GM12878 (cell line): ENCODE measurements around the gene LARGE1. TPM values are rescaled to one million over a fixed set of nuclear protein-coding genes. Genes with fewer than 3 reads are reported as not detected.

Source experiments
- ATAC-seq: fragments of 200-7000 bp; cut with Tn5 transposase; 3 replicates; pipeline ENCODE4 v1.9.1; 2020; ENCODE audit warnings: mild to moderate bottlenecking, moderate library complexity
- BruUV-seq: library from RNA; stranded (reverse); fragments of 400-500 nt; replicated peaks from 2 replicates; lab custom pipeline; 2021; lab: Mats Ljungman, UMichigan
- CTCF ChIA-PET: fragments of 300-600 bp; sonication (Branson Sonifier 250); formaldehyde crosslinking; extraction: SDS; loops from one replicate; lab custom pipeline; 2021; ENCODE audit warnings: inconsistent platforms; lab: Yijun Ruan, JAX
- POLR2A ChIA-PET: fragments of 350-600 bp; formaldehyde crosslinking; extraction: SDS; loops from one replicate; lab custom pipeline; 2021; ENCODE audit warnings: inconsistent platforms; lab: Charles Lee
- RAD21 ChIA-PET: fragments of 300-600 bp; sonication (Branson Sonifier 250); formaldehyde crosslinking; loops from one replicate; lab custom pipeline; 2023; ENCODE audit warnings: antibody characterized with exemption; ENCODE audit not compliant: unreplicated experiment; lab: Charles Lee
- SMC1A ChIA-PET: fragments of 300-600 bp; sonication (Branson Sonifier 250); formaldehyde crosslinking; loops from one replicate; lab custom pipeline; 2023; ENCODE audit not compliant: unreplicated experiment, uncharacterized antibody; lab: Charles Lee
- DNase-seq: peaks from one replicate; pipeline ENCODE4 v3.0.0-alpha.2; 2011; ENCODE audit warnings: low read depth, low spot score
- FAIRE-seq: peaks from 3 replicates; lab custom pipeline; 2011; peaks lifted over from hg19 to GRCh38; lab: Jason Lieb, UNC
- H2AFZ ChIP-seq: 2 replicates; pipeline ENCODE4 v1.6.0; 2011; ENCODE audit warnings: low read depth, low read length, control low read depth; ENCODE audit not compliant: control insufficient read depth
- H3K27ac ChIP-seq: 2 replicates; pipeline ENCODE4 v1.5.1; 2011; ENCODE audit warnings: control low read depth; ENCODE audit not compliant: control insufficient read depth, insufficient read depth
- H3K27me3 ChIP-seq, 2 experiments: replicated peaks in 1 of 2; 2 replicates each; pipeline versions ENCODE4 v1.6.0 to v1.6.1; 2011; ENCODE audit warnings: low read length in 1 of 2; ENCODE audit not compliant: control insufficient read depth in 2 of 2, insufficient read depth in 2 of 2
- H3K36me3 ChIP-seq, 2 experiments: 2 replicates each; pipeline ENCODE4 v1.5.1; 2011; ENCODE audit warnings: low read length in 1 of 2; ENCODE audit not compliant: control insufficient read depth in 2 of 2, insufficient read depth in 2 of 2
- H3K4me1 ChIP-seq: 2 replicates; pipeline ENCODE4 v1.6.1; 2011; ENCODE audit warnings: mild to moderate bottlenecking, low read length, moderate library complexity, mixed read lengths; ENCODE audit not compliant: control insufficient read depth, insufficient read depth
- H3K4me2 ChIP-seq: 2 replicates; pipeline ENCODE4 v1.6.0; 2011; ENCODE audit warnings: control low read depth; ENCODE audit not compliant: control insufficient read depth, insufficient read depth
- H3K4me3 ChIP-seq: fragments of 200-600 bp; sonication (generic); 2 replicates; pipeline ENCODE4 v1.5.1; 2016
- H3K79me2 ChIP-seq: 2 replicates; pipeline ENCODE4 v1.6.0; 2011; ENCODE audit warnings: low read length; ENCODE audit not compliant: control insufficient read depth, insufficient read depth
- H3K9ac ChIP-seq: 2 replicates; pipeline ENCODE4 v1.8.0; 2011; ENCODE audit warnings: low read length, control low read depth, mixed read lengths; ENCODE audit not compliant: control insufficient read depth, insufficient read depth
- H3K9me3 ChIP-seq: replicated peaks from 3 replicates; pipeline ENCODE4 v1.5.1; 2011; ENCODE audit warnings: mild to moderate bottlenecking, low read length; ENCODE audit not compliant: control insufficient read depth, insufficient read depth
- H4K20me1 ChIP-seq: 2 replicates; pipeline ENCODE4 v1.6.0; 2011; ENCODE audit not compliant: control insufficient read depth, insufficient read depth
- BCL3 ChIP-seq: IDR thresholded peaks from 2 replicates; pipeline ENCODE4 v1.6.1; 2011; ENCODE audit warnings: borderline replicate concordance, low read depth, mild to moderate bottlenecking, moderate library complexity, low read length; ENCODE audit not compliant: insufficient read depth, poor library complexity, severe bottlenecking
- KDM1A ChIP-seq: fragments of 200-600 bp; sonication (generic); IDR thresholded peaks from 2 replicates; pipeline ENCODE4 v1.6.1; 2016; ENCODE audit warnings: borderline replicate concordance
- MAX ChIP-seq: IDR thresholded peaks from 2 replicates; pipeline ENCODE4 v1.6.1; 2012; ENCODE audit warnings: low read depth, low read length, improper control_type of control experiment
- NFIC ChIP-seq: IDR thresholded peaks from 2 replicates; pipeline ENCODE4 v1.6.1; 2012; ENCODE audit warnings: low read depth, mild to moderate bottlenecking, inconsistent platforms, low read length, moderate library complexity
- SMC3 ChIP-seq: IDR thresholded peaks from 2 replicates; pipeline ENCODE4 v1.6.1; 2011; ENCODE audit warnings: low read length, improper control_type of control experiment, borderline replicate concordance
- TCF3 ChIP-seq: IDR thresholded peaks from 2 replicates; pipeline ENCODE4 v1.6.1; 2012; ENCODE audit warnings: low read depth, mild to moderate bottlenecking, low read length, borderline replicate concordance; ENCODE audit not compliant: insufficient read depth
- ZNF592 ChIP-seq: fragments of 450-650 bp; IDR thresholded peaks from 2 replicates; pipeline ENCODE4 v1.6.1; 2017; ENCODE audit warnings: mild to moderate bottlenecking, moderate library complexity
- WGBS: methylation state at CpG from one replicate; pipeline ENCODE4 v1.1.6; 2016; ENCODE audit warnings: low lambda C conversion rate; ENCODE audit not compliant: insufficient replicate concordance, insufficient coverage; ENCODE audit errors: missing lambda C conversion rate; 5-methylcytosine and 5-hydroxymethylcytosine counted together
- in situ Hi-C: fragments of 300-500 bp; cut with MboI; formaldehyde crosslinking; loops from 9 replicates; pipeline ENCODE4 v1.14.3; 2018; ENCODE audit warnings: mixed read lengths
- intact Hi-C: fragments of 100-400 bp; cut with micrococcal nuclease; formaldehyde crosslinking; loops from one replicate; pipeline ENCODE4 v1.14.2; 2022; ENCODE audit not compliant: unreplicated experiment
- polyA plus RNA-seq, 11 experiments: library from polyadenylated mRNA; depleted of rRNA in 4 of 11; unstranded in 6 of 11; stranded (reverse) in 5 of 11; fragments of >200 nt; fragmentation: Nextera tagmentation in 4 of 11; fragmentation: Illumina TruSeq in 1 of 11; extraction: Ambion mirVana in 4 of 11; extraction: Trizol in 1 of 11; gene quantifications; 1 replicate in 1 of 11; 2 replicates in 10 of 11; pipeline versions ENCODE4 v1.2.1 to v1.2.3, GENCODE V29; 2011 to 2016; ENCODE audit warnings: inconsistent platforms in 2 of 11, missing spikeins in 2 of 11, low read depth in 1 of 11
- total RNA-seq, 4 experiments: library from RNA; depleted of rRNA in 3 of 4; stranded (reverse); fragments of >200 nt in 3 of 4; fragmentation: Illumina TruSeq in 1 of 4; extraction: Trizol in 1 of 4; gene quantifications; 2 replicates each; pipeline versions ENCODE4 v1.2.1 to v1.2.3, GENCODE V29; 2013 to 2021
- TF ChIP-seq, protein P1 (sequence below): IDR thresholded peaks from 2 replicates; pipeline ENCODE4 v1.6.1; 2012; ENCODE audit warnings: improper control_type of control experiment, low read depth, low read length; ENCODE audit not compliant: insufficient replicate concordance

The LARGE1 gene
- total and polyA plus RNA-seq, 10 of the 15 experiments (the other 5 are each of a cell fraction or from before 2014, with no cell fraction given): 3.2 to 41.4 (median 17.3) TPM

- CTCF ChIA-PET: no interaction called here
- no peaks in the 10 kb centered on the region for H4K20me1 ChIP-seq
- in situ Hi-C loops: no loop called here
- POLR2A ChIA-PET: no interaction called here
- WGBS: 58% methylated on average over 2 of the region's 2 CpGs
- intact Hi-C loops: no loop called here
- H3K36me3 ChIP-seq: no peaks in the 10 kb centered on the region; a peak in 1 of 4 replicates
- no peak for DNase-seq
- no peak overlapping the region for H3K27ac ChIP-seq
- RAD21 ChIA-PET: no interaction called here
- no peak for FAIRE-seq
- H3K27me3 ChIP-seq: no peaks in the 10 kb centered on the region
- no peaks in the 10 kb centered on the region for H3K4me1 ChIP-seq
- no peak overlapping the region for H3K9ac ChIP-seq
- SMC1A ChIA-PET: interaction anchor here (0.8 kb wide), 1 partner anchor 13 kb away, joined by 3 read pairs; no protein-coding TSS in a partner anchor
- no peak for ATAC-seq
- no TSS peak for BruUV-seq
- no peak overlapping the region for H3K4me3 ChIP-seq
- no peak overlapping the region for H2AFZ ChIP-seq
- no peaks in the 10 kb centered on the region for H3K9me3 ChIP-seq
- H3K79me2 ChIP-seq: no peaks in the 10 kb centered on the region
- no peak overlapping the region for H3K4me2 ChIP-seq
- TF ChIP-seq BCL3 (no peak), MAX (no peak), KDM1A (no peak), TCF3 (no peak), NFIC (no peak), ZNF592 (no peak), SMC3 (no peak)
- TF ChIP-seq, protein P1, sequence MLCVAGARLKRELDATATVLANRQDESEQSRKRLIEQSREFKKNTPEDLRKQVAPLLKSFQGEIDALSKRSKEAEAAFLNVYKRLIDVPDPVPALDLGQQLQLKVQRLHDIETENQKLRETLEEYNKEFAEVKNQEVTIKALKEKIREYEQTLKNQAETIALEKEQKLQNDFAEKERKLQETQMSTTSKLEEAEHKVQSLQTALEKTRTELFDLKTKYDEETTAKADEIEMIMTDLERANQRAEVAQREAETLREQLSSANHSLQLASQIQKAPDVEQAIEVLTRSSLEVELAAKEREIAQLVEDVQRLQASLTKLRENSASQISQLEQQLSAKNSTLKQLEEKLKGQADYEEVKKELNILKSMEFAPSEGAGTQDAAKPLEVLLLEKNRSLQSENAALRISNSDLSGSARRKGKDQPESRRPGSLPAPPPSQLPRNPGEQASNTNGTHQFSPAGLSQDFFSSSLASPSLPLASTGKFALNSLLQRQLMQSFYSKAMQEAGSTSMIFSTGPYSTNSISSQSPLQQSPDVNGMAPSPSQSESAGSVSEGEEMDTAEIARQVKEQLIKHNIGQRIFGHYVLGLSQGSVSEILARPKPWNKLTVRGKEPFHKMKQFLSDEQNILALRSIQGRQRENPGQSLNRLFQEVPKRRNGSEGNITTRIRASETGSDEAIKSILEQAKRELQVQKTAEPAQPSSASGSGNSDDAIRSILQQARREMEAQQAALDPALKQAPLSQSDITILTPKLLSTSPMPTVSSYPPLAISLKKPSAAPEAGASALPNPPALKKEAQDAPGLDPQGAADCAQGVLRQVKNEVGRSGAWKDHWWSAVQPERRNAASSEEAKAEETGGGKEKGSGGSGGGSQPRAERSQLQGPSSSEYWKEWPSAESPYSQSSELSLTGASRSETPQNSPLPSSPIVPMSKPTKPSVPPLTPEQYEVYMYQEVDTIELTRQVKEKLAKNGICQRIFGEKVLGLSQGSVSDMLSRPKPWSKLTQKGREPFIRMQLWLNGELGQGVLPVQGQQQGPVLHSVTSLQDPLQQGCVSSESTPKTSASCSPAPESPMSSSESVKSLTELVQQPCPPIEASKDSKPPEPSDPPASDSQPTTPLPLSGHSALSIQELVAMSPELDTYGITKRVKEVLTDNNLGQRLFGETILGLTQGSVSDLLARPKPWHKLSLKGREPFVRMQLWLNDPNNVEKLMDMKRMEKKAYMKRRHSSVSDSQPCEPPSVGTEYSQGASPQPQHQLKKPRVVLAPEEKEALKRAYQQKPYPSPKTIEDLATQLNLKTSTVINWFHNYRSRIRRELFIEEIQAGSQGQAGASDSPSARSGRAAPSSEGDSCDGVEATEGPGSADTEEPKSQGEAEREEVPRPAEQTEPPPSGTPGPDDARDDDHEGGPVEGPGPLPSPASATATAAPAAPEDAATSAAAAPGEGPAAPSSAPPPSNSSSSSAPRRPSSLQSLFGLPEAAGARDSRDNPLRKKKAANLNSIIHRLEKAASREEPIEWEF: no peak
Measured at GRCh38 chr22:33682927-33683326, 237.3 kb downstream of the LARGE1 start.
